ENCODE results near the gene DERA.

DNA sequence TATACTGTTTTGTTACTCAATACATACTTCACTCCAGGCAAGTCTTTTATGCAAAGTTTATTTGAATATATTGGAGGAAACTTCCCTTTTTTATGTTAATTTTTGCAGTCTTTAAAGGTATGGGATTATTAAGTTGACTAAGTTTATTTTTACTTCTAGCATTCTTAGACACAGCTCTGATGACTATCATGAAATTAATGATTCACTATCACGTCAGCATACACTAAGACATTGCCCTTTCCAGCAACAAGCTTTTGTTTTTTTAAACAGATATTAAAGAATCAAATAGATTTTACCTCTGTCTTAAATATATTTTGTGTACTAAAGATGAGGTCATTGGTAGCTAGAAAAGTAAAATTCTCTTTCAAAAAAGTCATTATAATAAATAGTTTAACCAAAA is 52.1 kb downstream of the DERA start:
- TF ChIP-seq EZH2phosphoT487 (IDR thresholded peaks at IDR 0.05; ENCODE audit: low read length) (no peak), EZH2 (optimal IDR thresholded peaks at IDR 0.05; ENCODE audit: low read depth, low read length) (no peak)
- TF ChIP-seq, protein P1, sequence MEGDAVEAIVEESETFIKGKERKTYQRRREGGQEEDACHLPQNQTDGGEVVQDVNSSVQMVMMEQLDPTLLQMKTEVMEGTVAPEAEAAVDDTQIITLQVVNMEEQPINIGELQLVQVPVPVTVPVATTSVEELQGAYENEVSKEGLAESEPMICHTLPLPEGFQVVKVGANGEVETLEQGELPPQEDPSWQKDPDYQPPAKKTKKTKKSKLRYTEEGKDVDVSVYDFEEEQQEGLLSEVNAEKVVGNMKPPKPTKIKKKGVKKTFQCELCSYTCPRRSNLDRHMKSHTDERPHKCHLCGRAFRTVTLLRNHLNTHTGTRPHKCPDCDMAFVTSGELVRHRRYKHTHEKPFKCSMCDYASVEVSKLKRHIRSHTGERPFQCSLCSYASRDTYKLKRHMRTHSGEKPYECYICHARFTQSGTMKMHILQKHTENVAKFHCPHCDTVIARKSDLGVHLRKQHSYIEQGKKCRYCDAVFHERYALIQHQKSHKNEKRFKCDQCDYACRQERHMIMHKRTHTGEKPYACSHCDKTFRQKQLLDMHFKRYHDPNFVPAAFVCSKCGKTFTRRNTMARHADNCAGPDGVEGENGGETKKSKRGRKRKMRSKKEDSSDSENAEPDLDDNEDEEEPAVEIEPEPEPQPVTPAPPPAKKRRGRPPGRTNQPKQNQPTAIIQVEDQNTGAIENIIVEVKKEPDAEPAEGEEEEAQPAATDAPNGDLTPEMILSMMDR (IDR thresholded peaks at IDR 0.05; ENCODE audit: low read length), result no peak

Data from MM.1S (cell line).